ENCODE data around the gene LIX1L. TPM values are rescaled to one million over a fixed set of nuclear protein-coding genes. Genes with fewer than 3 reads are reported as not detected.

The LIX1L gene
- total and polyA plus RNA-seq, 2 donors (not counting 1 experiment from before 2014, with no cell fraction given): 14.2 to 63.3 TPM

DNA sequence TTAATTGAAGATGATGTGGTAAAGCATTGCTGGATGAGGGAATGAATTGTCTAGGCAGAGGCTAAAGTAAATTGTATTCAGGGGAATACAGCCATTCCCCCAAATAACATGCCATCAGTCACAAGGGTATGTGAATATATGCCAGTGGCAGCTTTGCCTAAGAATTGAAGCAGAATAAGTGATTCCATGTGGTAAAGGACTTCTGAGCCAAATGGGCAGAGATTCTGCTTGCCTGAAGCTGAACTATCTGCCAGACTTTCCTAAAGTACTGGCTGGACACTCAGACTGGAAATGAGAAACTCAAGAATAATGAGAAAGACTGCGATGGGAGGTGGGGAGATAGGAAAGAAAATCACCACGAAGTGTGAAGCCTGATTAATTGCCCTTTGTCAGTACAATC lies 2.4 kb downstream of the LIX1L start:
- Histone ChIP-seq H4K20me1 (ENCODE audit: control insufficient read depth, extremely low read depth, insufficient read depth, low read length) (no peaks in the 10 kb centered on the region), H3K27me3 (ENCODE audit: control insufficient read depth, insufficient read depth, low read length) (no peaks in the 10 kb centered on the region), H3K36me3 (ENCODE audit: control insufficient read depth, insufficient read depth, low read length) (no peaks in the 10 kb centered on the region), H3K9ac (ENCODE audit: insufficient read depth, low read length) (no peak overlapping the region), H2AFZ (ENCODE audit: low read length) (no peak overlapping the region), H3K4me1 (ENCODE audit: control insufficient read depth, extremely low read depth, insufficient read depth, low read length) (peaks cover 7% of the 10 kb centered on the region), H3K27ac (ENCODE audit: insufficient read depth, low read length) (no peak overlapping the region), H3K4me3 (replicated peaks in 1 of 4; ENCODE audit: control extremely low read depth in 1 of 4, insufficient read depth in 1 of 4, low read depth in 3 of 4, low read length in 4 of 4) (peak overlapping the region in 3 of 4 experiments; percentile 75 to 95 (median 82)), H3K4me2 (ENCODE audit: extremely low read depth, insufficient read depth, low read length) (peak overlapping the region; percentile 70), H3K9me3 (ENCODE audit: control insufficient read depth, insufficient read depth, low read depth, low read length) (no peaks in the 10 kb centered on the region), H3K79me2 (ENCODE audit: control insufficient read depth, insufficient read depth, low read length) (peaks cover 54% of the 10 kb centered on the region)
- TF ChIP-seq EZH2 (IDR thresholded peaks at IDR 0.05; ENCODE audit: low read length, missing control alignments): no peak
- TF ChIP-seq, protein P1, sequence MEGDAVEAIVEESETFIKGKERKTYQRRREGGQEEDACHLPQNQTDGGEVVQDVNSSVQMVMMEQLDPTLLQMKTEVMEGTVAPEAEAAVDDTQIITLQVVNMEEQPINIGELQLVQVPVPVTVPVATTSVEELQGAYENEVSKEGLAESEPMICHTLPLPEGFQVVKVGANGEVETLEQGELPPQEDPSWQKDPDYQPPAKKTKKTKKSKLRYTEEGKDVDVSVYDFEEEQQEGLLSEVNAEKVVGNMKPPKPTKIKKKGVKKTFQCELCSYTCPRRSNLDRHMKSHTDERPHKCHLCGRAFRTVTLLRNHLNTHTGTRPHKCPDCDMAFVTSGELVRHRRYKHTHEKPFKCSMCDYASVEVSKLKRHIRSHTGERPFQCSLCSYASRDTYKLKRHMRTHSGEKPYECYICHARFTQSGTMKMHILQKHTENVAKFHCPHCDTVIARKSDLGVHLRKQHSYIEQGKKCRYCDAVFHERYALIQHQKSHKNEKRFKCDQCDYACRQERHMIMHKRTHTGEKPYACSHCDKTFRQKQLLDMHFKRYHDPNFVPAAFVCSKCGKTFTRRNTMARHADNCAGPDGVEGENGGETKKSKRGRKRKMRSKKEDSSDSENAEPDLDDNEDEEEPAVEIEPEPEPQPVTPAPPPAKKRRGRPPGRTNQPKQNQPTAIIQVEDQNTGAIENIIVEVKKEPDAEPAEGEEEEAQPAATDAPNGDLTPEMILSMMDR (conservative IDR thresholded peaks at IDR 0.05 in 1 of 2, IDR thresholded peaks at IDR 0.05 in 1 of 2; ENCODE audit: low read depth in 1 of 2, low read length in 2 of 2): no peak
- peak in 1 of 2 donors; percentile 48 for DNase-seq (ENCODE audit: low read depth in 2 of 2)

DNA sequence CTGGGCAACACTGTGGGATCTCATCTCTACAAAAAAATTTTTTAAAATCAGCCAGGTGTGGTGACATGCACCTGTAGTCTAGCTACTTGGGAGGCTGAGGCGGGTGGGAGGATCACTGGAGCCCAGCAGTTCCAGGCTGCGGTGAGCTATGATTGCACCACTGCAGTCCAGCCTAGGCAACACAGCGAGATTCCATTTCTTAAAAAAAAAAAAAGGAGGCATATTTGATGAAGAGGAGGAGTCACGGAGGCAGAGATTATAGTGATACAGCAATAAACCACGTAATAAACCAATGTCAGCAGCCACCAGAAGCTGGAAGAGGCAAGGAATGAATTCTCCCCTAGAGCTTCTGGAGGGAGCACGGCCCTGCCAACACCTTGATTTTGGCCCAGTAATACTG lies 4.0 kb downstream of the LIX1L start:
- no peak overlapping the region for H3K4me2 ChIP-seq (ENCODE audit: extremely low read depth, insufficient read depth, low read length)
- no peaks in the 10 kb centered on the region for H4K20me1 ChIP-seq (ENCODE audit: control insufficient read depth, extremely low read depth, insufficient read depth, low read length)
- no peaks in the 10 kb centered on the region for H3K36me3 ChIP-seq (ENCODE audit: control insufficient read depth, insufficient read depth, low read length)
- TF ChIP-seq, protein P1 (conservative IDR thresholded peaks at IDR 0.05 in 1 of 2, IDR thresholded peaks at IDR 0.05 in 1 of 2; ENCODE audit: low read depth in 1 of 2, low read length in 2 of 2): no peak
- no peak for TF ChIP-seq EZH2 (IDR thresholded peaks at IDR 0.05; ENCODE audit: low read length, missing control alignments)
- H3K79me2 ChIP-seq (ENCODE audit: control insufficient read depth, insufficient read depth, low read length): peaks cover 56% of the 10 kb centered on the region
- no peaks in the 10 kb centered on the region for H3K27me3 ChIP-seq (ENCODE audit: control insufficient read depth, insufficient read depth, low read length)
- no peak overlapping the region for H2AFZ ChIP-seq (ENCODE audit: low read length)
- H3K4me1 ChIP-seq (ENCODE audit: control insufficient read depth, extremely low read depth, insufficient read depth, low read length): peaks cover 7% of the 10 kb centered on the region
- no peaks in the 10 kb centered on the region for H3K9me3 ChIP-seq (ENCODE audit: control insufficient read depth, insufficient read depth, low read depth, low read length)
- no peak overlapping the region for H3K27ac ChIP-seq (ENCODE audit: insufficient read depth, low read length)
- DNase-seq (ENCODE audit: low read depth in 2 of 2): no peak
- H3K9ac ChIP-seq (ENCODE audit: insufficient read depth, low read length): no peak overlapping the region
- no peak overlapping the region for H3K4me3 ChIP-seq (replicated peaks in 1 of 4; ENCODE audit: control extremely low read depth in 1 of 4, insufficient read depth in 1 of 4, low read depth in 3 of 4, low read length in 4 of 4)

GRCh38 chr1:145952903-145953302 lies 4.9 kb downstream of the LIX1L start:
- no peak for TF ChIP-seq EZH2 (IDR thresholded peaks at IDR 0.05; ENCODE audit: low read length, missing control alignments)
- TF ChIP-seq, protein P1 (conservative IDR thresholded peaks at IDR 0.05 in 1 of 2, IDR thresholded peaks at IDR 0.05 in 1 of 2; ENCODE audit: low read depth in 1 of 2, low read length in 2 of 2): no peak
- H3K36me3 ChIP-seq (ENCODE audit: control insufficient read depth, insufficient read depth, low read length): no peaks in the 10 kb centered on the region
- H3K4me2 ChIP-seq (ENCODE audit: extremely low read depth, insufficient read depth, low read length): no peak overlapping the region

More at GRCh38 chr1:145952903-145953302, 4.9 kb downstream of the LIX1L start:
- Histone ChIP-seq H3K27ac (ENCODE audit: insufficient read depth, low read length) (no peak overlapping the region), H4K20me1 (ENCODE audit: control insufficient read depth, extremely low read depth, insufficient read depth, low read length) (no peaks in the 10 kb centered on the region), H3K4me1 (ENCODE audit: control insufficient read depth, extremely low read depth, insufficient read depth, low read length) (peaks cover 5% of the 10 kb centered on the region), H3K27me3 (ENCODE audit: control insufficient read depth, insufficient read depth, low read length) (no peaks in the 10 kb centered on the region), H3K79me2 (ENCODE audit: control insufficient read depth, insufficient read depth, low read length) (peaks cover 57% of the 10 kb centered on the region), H3K9me3 (ENCODE audit: control insufficient read depth, insufficient read depth, low read depth, low read length) (no peaks in the 10 kb centered on the region), H2AFZ (ENCODE audit: low read length) (no peak overlapping the region), H3K4me3 (replicated peaks in 1 of 4; ENCODE audit: control extremely low read depth in 1 of 4, insufficient read depth in 1 of 4, low read depth in 3 of 4, low read length in 4 of 4) (no peak overlapping the region), H3K9ac (ENCODE audit: insufficient read depth, low read length) (no peak overlapping the region)
- no peak for DNase-seq (ENCODE audit: low read depth in 2 of 2)
